Activated CD4-positive, alpha-beta T cell treated with anti-CD3 and anti-CD28 coated beads, Interleukin-2, amount 50 U/mL, for 16 hours (primary cell): ENCODE measurements around the gene VILL.

Experiments used
- DNase-seq: peaks from one replicate; pipeline ENCODE4 v3.0.0-alpha.2; 2020

The VILL gene

GRCh38 chr3:37990527-37990926 lies at the start of gene VILL:
Gene VILL, plus strand, starts transcription at chr3:37990786. Its CDS starts 2,887 bp downstream, at chr3:37993673.
- no peak for DNase-seq

- DNase-seq, result no peak
These were observed 48.7 kb upstream of the VILL start for GRCh38 chr3:37941608-37942508.

- DNase-seq, result no peak
These were observed 47.9 kb upstream of the VILL start for GRCh38 chr3:37942646-37943045.

- DNase-seq, result no peak
These were observed 47.5 kb upstream of the VILL start for GRCh38 chr3:37943126-37943525.

- DNase-seq, result no peak
These were observed 46.8 kb upstream of the VILL start for GRCh38 chr3:37943631-37944314.

GRCh38 chr3:37944391-37944842 lies 46.2 kb upstream of the VILL start:
- DNase-seq, result no peak

- no peak for DNase-seq
These were observed 45.3 kb upstream of the VILL start for GRCh38 chr3:37945156-37945806.

- DNase-seq, result no peak
These were observed 44.6 kb upstream of the VILL start for GRCh38 chr3:37945807-37946530.

- no peak for DNase-seq
These were observed 44.1 kb upstream of the VILL start for GRCh38 chr3:37946531-37946889.

GRCh38 chr3:37949866-37950265 lies 40.7 kb upstream of the VILL start:
- DNase-seq, result no peak

- DNase-seq, result no peak
These were observed 38.0 kb upstream of the VILL start for GRCh38 chr3:37952564-37952963.

- no peak for DNase-seq
These were observed 37.4 kb upstream of the VILL start for GRCh38 chr3:37953226-37953625.

GRCh38 chr3:37953707-37954394 lies 36.7 kb upstream of the VILL start:
- no peak for DNase-seq

- DNase-seq, result no peak
These were observed 35.7 kb upstream of the VILL start for GRCh38 chr3:37954881-37955280.

GRCh38 chr3:37955918-37956707 lies 34.5 kb upstream of the VILL start:
- DNase-seq, result no peak

- no peak for DNase-seq
These were observed 33.7 kb upstream of the VILL start for GRCh38 chr3:37956723-37957538.

- DNase-seq, result no peak
These were observed 33.0 kb upstream of the VILL start for GRCh38 chr3:37957539-37957936.

GRCh38 chr3:37961622-37962431 lies 28.8 kb upstream of the VILL start:
- DNase-seq, result no peak

GRCh38 chr3:37963016-37963415 lies 27.6 kb upstream of the VILL start:
- no peak for DNase-seq

GRCh38 chr3:37963635-37964034 lies 27.0 kb upstream of the VILL start:
- no peak for DNase-seq
